Prostate gland (tissue), 2 donors: ENCODE data around the gene NFIC. TPM values are rescaled to one million over a fixed set of nuclear protein-coding genes. Genes with fewer than 3 reads are reported as not detected.

ENCODE experiments used
- DNase-seq: peaks from one replicate; pipeline ENCODE4 v3.0.0-alpha.2; 2019; ENCODE audit warnings: low spot score
- H3K27ac ChIP-seq, 2 donors: fragments of 200-600 bp; sonication (generic); 2 replicates each; pipeline ENCODE4 v1.5.1; 2017 to 2019
- H3K27me3 ChIP-seq: fragments of 200-600 bp; sonication (generic); replicated peaks from 2 replicates; pipeline ENCODE4 v1.5.1; 2019; ENCODE audit not compliant: insufficient read depth
- H3K36me3 ChIP-seq, 2 donors: fragments of 200-600 bp; sonication (generic); 1 replicate in 1 of 2; 2 replicates in 1 of 2; pipeline versions ENCODE4 v1.5.1 to v1.8.1; 2017 to 2019
- H3K4me1 ChIP-seq: fragments of 200-600 bp; sonication (generic); replicated peaks from 2 replicates; pipeline ENCODE4 v1.5.1; 2019
- H3K4me3 ChIP-seq, 2 donors: fragments of 200-600 bp; sonication (generic); 2 replicates each; pipeline ENCODE4 v1.5.1; 2017 to 2019
- H3K9me3 ChIP-seq: fragments of 200-600 bp; sonication (generic); 2 replicates; pipeline ENCODE4 v1.5.1; 2017
- POLR2A ChIP-seq: fragments of 450-650 bp; IDR thresholded peaks from one replicate; pipeline ENCODE4 v1.6.1; 2016; ENCODE audit warnings: antibody characterized with exemption, mild to moderate bottlenecking
- POLR2AphosphoS5 ChIP-seq: sonication (generic); formaldehyde crosslinking; IDR thresholded peaks from one replicate; pipeline ENCODE4 v1.6.1; 2017; ENCODE audit warnings: antibody characterized with exemption
- WGBS: methylation state at CpG from one replicate; pipeline ENCODE4 v1.1.5; 2018; 5-methylcytosine and 5-hydroxymethylcytosine counted together
- intact Hi-C: fragments of 100-400 bp; cut with DNase I; formaldehyde crosslinking; loops from one replicate; pipeline ENCODE4 v1.14.2; 2022
- total RNA-seq, 2 donors: library from RNA; depleted of rRNA; stranded (reverse); fragments of >200 nt; gene quantifications; one replicate each; pipeline ENCODE4 v1.1.0, GENCODE V29; 2016
- TF ChIP-seq, protein P1 (sequence below), 4 experiments: fragments of 200-600 bp in 2 of 4; fragments of 450-650 bp in 2 of 4; sonication (generic) in 2 of 4; IDR thresholded peaks; 1 replicate in 3 of 4; 2 replicates in 1 of 4; pipeline ENCODE4 v1.5.1; 2016 to 2019; ENCODE audit warnings: antibody characterized with exemption in 4 of 4, mild to moderate bottlenecking in 2 of 4, moderate library complexity in 2 of 4

NFIC gene
- total RNA-seq, 2 donors from 2014 or later, result 160 to 168 TPM

DNA sequence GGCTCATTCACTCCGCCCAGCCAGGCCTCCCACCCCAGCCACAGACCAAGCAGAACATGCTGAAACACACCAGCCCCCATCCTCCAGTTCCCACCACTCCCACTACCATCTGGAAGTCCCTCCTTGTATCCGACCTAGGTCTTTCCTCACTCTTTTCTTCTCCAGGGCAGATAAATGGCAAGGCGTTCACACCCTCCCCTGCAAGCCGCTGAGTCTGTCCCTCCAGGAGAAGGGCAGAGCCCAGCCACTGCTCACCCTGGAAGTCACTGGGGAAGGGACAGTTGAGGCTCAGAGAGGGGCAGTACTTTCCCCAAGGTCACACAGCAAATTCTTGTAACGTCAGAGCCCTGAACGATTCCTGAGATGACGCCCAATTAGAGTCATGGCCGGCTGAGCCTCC, 45.5 kb upstream of the NFIC start:
- no peak for TF ChIP-seq POLR2A
- TF ChIP-seq POLR2AphosphoS5, result no peak
- TF ChIP-seq, protein P1, sequence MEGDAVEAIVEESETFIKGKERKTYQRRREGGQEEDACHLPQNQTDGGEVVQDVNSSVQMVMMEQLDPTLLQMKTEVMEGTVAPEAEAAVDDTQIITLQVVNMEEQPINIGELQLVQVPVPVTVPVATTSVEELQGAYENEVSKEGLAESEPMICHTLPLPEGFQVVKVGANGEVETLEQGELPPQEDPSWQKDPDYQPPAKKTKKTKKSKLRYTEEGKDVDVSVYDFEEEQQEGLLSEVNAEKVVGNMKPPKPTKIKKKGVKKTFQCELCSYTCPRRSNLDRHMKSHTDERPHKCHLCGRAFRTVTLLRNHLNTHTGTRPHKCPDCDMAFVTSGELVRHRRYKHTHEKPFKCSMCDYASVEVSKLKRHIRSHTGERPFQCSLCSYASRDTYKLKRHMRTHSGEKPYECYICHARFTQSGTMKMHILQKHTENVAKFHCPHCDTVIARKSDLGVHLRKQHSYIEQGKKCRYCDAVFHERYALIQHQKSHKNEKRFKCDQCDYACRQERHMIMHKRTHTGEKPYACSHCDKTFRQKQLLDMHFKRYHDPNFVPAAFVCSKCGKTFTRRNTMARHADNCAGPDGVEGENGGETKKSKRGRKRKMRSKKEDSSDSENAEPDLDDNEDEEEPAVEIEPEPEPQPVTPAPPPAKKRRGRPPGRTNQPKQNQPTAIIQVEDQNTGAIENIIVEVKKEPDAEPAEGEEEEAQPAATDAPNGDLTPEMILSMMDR (IDR thresholded peaks at IDR 0.05), result no peak
- intact Hi-C loops, result no loop called here
- DNase-seq, result no peak
- no peaks in the 10 kb centered on the region for H3K9me3 ChIP-seq
- no peaks in the 10 kb centered on the region for H3K4me1 ChIP-seq
- WGBS, result 63% methylated on average over 8 of the region's 8 CpGs
- H3K27me3 ChIP-seq, result peaks cover 3% of the 10 kb centered on the region
- no peak overlapping the region for H3K4me3 ChIP-seq
- H3K36me3 ChIP-seq, result no peaks in the 10 kb centered on the region
- no peak overlapping the region for H3K27ac ChIP-seq

DNA sequence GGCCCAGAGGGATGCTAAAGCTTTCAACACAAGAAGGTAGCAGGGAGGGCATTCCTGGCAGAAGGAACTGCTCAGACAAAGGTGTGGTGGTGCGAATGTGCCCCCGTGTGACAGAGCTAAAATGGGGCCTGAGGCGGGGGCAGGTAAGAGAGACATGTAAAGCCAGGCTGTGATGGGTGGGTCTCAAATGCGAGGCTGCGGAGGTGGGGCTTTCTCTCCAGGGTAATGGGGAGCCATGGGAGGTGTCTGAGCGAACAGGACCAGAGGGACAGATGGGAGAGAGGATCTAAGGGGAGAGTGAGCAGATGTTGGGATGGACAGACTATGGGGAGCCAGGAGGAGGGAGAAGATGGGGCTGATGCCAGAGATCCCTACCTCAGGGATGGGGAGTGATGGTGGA, 44.7 kb upstream of the NFIC start:
- Histone ChIP-seq H3K4me1 (no peaks in the 10 kb centered on the region), H3K27me3 (peaks cover 3% of the 10 kb centered on the region), H3K27ac (no peak overlapping the region), H3K36me3 (no peaks in the 10 kb centered on the region), H3K9me3 (no peaks in the 10 kb centered on the region), H3K4me3 (no peak overlapping the region)
- 71% methylated on average over 6 of the region's 6 CpGs for WGBS
- DNase-seq, result no peak
- intact Hi-C loops, result no loop called here
- TF ChIP-seq POLR2A, result no peak
- TF ChIP-seq, protein P1 (IDR thresholded peaks at IDR 0.05), result no peak
- no peak for TF ChIP-seq POLR2AphosphoS5

DNA sequence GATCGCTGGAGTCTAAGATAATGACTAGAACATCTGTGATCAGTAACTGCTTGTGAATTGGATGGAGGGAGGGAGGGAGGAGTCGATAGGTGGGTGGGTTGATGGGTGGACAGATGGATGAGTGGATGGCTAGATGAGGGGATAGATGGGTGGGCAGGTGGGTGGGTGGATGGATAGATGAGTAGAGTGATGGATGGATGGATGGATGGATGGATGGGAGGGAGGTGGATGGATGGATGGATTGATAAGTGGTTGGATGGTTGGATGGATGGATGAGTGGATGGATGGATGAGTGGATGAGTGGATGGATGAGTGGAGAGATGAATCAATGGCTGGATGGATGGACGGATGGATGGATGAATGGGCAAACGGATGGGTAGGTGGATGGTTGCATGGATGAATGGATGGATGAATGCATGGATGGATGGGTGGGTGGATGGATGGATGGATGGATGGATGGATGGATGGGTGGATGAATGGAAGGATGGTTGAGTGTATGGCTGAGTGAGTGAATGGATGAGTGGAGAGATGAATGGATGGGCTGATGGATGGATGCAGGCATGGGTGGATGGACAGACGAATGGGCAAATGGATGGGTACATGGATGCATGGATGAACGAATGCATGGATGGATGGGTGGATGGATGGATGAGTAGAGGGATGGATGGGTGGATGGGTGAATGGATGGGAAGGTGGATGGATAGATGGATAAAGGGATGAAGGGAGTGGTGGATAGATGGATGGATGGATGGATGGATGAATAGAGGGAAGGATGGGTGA, 44.0 kb upstream of the NFIC start:
- no peak overlapping the region for H3K27ac ChIP-seq
- no peaks in the 10 kb centered on the region for H3K4me1 ChIP-seq
- H3K27me3 ChIP-seq, result peaks cover 3% of the 10 kb centered on the region
- WGBS, result 82% methylated on average over 6 of the region's 6 CpGs
- no peaks in the 10 kb centered on the region for H3K9me3 ChIP-seq
- TF ChIP-seq, protein P1 (IDR thresholded peaks at IDR 0.05), result no peak
- TF ChIP-seq POLR2AphosphoS5, result no peak
- TF ChIP-seq POLR2A, result no peak
- no peak for DNase-seq
- H3K4me3 ChIP-seq, result no peak overlapping the region
- H3K36me3 ChIP-seq, result no peaks in the 10 kb centered on the region
- intact Hi-C loops, result no loop called here

DNA sequence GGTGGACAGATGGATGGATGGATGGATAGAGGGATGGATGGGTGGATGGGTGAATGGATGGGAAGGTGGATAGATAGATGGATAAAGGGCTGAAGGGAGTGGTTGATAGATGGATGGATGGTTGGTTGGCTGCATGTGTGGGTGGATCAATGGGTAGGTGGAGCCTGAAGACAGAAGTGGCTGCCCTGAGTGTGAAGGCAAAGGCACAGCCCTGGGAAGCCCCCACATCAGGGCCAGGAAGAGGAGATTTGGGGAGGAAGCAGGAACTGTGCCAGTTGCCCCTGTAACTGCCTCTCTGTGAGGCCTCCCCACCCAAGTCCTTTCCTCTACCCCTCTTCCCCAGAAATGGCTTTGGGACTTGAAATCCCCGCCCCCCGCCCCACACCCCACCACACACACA, 43.4 kb upstream of the NFIC start:
- Histone ChIP-seq H3K36me3 (no peaks in the 10 kb centered on the region), H3K27ac (no peak overlapping the region), H3K4me1 (no peaks in the 10 kb centered on the region), H3K27me3 (peaks cover 3% of the 10 kb centered on the region), H3K4me3 (no peak overlapping the region), H3K9me3 (no peaks in the 10 kb centered on the region)
- intact Hi-C loops, result no loop called here
- no peak for DNase-seq
- TF ChIP-seq POLR2A (no peak), POLR2AphosphoS5 (no peak)
- TF ChIP-seq, protein P1 (IDR thresholded peaks at IDR 0.05), result no peak
- WGBS, result 52% methylated on average over 2 of the region's 2 CpGs

DNA sequence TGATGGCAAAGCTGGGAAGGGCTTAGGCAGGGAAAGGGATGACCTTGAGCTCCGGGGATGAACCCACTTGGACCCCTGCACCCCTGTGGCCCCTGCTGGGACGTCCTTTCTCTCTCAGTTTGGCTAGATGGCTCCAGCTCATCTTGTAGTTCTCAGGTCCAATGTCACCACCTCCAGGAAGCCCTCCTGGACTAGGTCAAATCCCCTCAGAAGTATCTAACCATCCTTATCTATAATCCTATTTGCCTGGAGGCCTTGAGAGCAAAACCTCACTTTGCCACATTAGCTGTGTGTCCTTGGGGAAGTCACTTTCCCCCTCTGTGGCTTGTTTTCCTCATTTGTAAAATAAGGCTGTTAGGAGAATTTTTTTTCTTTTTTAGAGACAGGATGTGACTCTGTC, 42.7 kb upstream of the NFIC start:
- Histone ChIP-seq H3K27me3 (peaks cover 3% of the 10 kb centered on the region), H3K4me1 (no peaks in the 10 kb centered on the region), H3K27ac (no peak overlapping the region), H3K9me3 (no peaks in the 10 kb centered on the region), H3K4me3 (no peak overlapping the region), H3K36me3 (no peaks in the 10 kb centered on the region)
- 43% methylated on average over 2 of the region's 2 CpGs for WGBS
- no peak for DNase-seq
- TF ChIP-seq POLR2A, result no peak
- TF ChIP-seq, protein P1 (IDR thresholded peaks at IDR 0.05), result no peak
- no peak for TF ChIP-seq POLR2AphosphoS5
- intact Hi-C loops, result loop anchor here (2.0 kb wide), 1 partner anchor 149 kb away; no protein-coding TSS in a partner anchor
